Stimulated activated CD4-positive, alpha-beta T cell treated with anti-CD3 and anti-CD28 coated beads, Interleukin-15, amount 100 ng/mL, for 48 hours (primary cell): ENCODE data around the gene DPYSL5.
A peak's percentile ranks its signal among the peaks of the same experiment; 100 is the strongest.

Source experiments
- DNase-seq, 2 donors: peaks; one replicate each; pipeline ENCODE4 v3.0.0-alpha.2; 2020; ENCODE audit warnings: low read depth in 2 of 2

The DPYSL5 gene

GRCh38 chr2:26927221-26927620 is 79.3 kb downstream of the DPYSL5 start:
- DNase-seq: no peak

GRCh38 chr2:26932974-26933373 is 85.0 kb downstream of the DPYSL5 start:
- DNase-seq: no peak

- DNase-seq: no peak
Measured at GRCh38 chr2:26933431-26934334, 85.8 kb downstream of the DPYSL5 start.

GRCh38 chr2:26934335-26934724 is 86.4 kb downstream of the DPYSL5 start:
- DNase-seq: no peak

GRCh38 chr2:26934985-26935384 is 87.1 kb downstream of the DPYSL5 start:
- DNase-seq: no peak

- DNase-seq: no peak
Measured at GRCh38 chr2:26936855-26937254, 88.9 kb downstream of the DPYSL5 start.

- DNase-seq: no peak
Measured at GRCh38 chr2:26938399-26939118, 90.6 kb downstream of the DPYSL5 start.

- DNase-seq: no peak
Measured at GRCh38 chr2:26940001-26940400, 92.1 kb downstream of the DPYSL5 start.

- no peak for DNase-seq
Measured at GRCh38 chr2:26941486-26941885, 93.6 kb downstream of the DPYSL5 start.

GRCh38 chr2:26942543-26943295 is 94.8 kb downstream of the DPYSL5 start:
- peak; percentile 40 to 47 for DNase-seq

GRCh38 chr2:26945991-26946750 is 98.2 kb downstream of the DPYSL5 start:
- no peak for DNase-seq

- no peak for DNase-seq
Measured at GRCh38 chr2:26946841-26947784, 99.2 kb downstream of the DPYSL5 start.

- no peak for DNase-seq
Measured at GRCh38 chr2:26948800-26949199, 100.9 kb downstream of the DPYSL5 start.

GRCh38 chr2:26950246-26950645 is 102.3 kb downstream of the DPYSL5 start:
- DNase-seq: no peak

- DNase-seq: no peak
Measured at GRCh38 chr2:26951236-26951635, 103.3 kb downstream of the DPYSL5 start.

GRCh38 chr2:26952374-26952773 is 104.4 kb downstream of the DPYSL5 start:
- DNase-seq: no peak

- no peak for DNase-seq
Measured at GRCh38 chr2:26954135-26954534, 106.2 kb downstream of the DPYSL5 start.

GRCh38 chr2:26957041-26957440 is 109.1 kb downstream of the DPYSL5 start:
- DNase-seq: no peak

GRCh38 chr2:26957534-26957933 is 109.6 kb downstream of the DPYSL5 start:
- no peak for DNase-seq

- DNase-seq: no peak
Measured at GRCh38 chr2:26959331-26959730, 111.4 kb downstream of the DPYSL5 start.
